Measurements from ENCODE around the gene TF.
"Not testable (repeated sequence)": the region's sequence is repeated elsewhere in the genome, so short reads cannot be mapped to it uniquely, and the experiment has no call there.

DNA sequence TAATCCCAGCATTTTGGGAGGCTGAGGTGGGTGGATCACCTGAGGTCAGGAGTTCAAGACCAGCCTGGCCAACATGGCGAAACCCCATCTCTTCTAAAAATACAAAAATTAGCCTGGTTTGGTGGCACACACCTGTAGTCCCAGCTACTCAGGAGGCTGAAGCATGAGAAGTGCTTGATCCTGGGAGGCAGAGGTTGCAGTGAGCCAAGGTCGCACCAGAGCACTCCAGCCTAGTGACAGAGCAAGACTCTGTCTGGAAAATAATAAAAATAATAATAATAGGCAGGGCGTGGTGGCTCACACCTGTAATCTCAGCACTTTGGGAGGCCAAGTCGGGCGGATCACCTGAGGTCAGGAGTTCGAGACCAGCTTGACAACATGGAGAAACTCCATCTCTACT, 34.6 kb downstream of the TF start:
- TF ChIP-seq, protein P1, sequence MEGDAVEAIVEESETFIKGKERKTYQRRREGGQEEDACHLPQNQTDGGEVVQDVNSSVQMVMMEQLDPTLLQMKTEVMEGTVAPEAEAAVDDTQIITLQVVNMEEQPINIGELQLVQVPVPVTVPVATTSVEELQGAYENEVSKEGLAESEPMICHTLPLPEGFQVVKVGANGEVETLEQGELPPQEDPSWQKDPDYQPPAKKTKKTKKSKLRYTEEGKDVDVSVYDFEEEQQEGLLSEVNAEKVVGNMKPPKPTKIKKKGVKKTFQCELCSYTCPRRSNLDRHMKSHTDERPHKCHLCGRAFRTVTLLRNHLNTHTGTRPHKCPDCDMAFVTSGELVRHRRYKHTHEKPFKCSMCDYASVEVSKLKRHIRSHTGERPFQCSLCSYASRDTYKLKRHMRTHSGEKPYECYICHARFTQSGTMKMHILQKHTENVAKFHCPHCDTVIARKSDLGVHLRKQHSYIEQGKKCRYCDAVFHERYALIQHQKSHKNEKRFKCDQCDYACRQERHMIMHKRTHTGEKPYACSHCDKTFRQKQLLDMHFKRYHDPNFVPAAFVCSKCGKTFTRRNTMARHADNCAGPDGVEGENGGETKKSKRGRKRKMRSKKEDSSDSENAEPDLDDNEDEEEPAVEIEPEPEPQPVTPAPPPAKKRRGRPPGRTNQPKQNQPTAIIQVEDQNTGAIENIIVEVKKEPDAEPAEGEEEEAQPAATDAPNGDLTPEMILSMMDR (IDR thresholded peaks at IDR 0.05; ENCODE audit: low read depth, low read length): not testable (repeated sequence)
- TF ChIP-seq MYC (IDR thresholded peaks at IDR 0.05; ENCODE audit: low read depth, low read length): not testable (repeated sequence)
- TF ChIP-seq, protein P2, sequence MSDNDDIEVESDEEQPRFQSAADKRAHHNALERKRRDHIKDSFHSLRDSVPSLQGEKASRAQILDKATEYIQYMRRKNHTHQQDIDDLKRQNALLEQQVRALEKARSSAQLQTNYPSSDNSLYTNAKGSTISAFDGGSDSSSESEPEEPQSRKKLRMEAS (IDR thresholded peaks at IDR 0.05; ENCODE audit: low read depth, low read length): not testable (repeated sequence)
